Fibroblast of skin of left quadriceps (primary cell): Measurements from ENCODE around the gene RNH1.

Experiments
- DNase-seq, 2 experiments: peaks; one replicate each; pipeline ENCODE4 v3.0.0-alpha.2; 2013; ENCODE audit warnings: low read depth in 2 of 2

Gene RNH1

GRCh38 chr11:499201-500076 lies 7.6 kb downstream of the RNH1 start:
- DNase-seq = no peak

- no peak for DNase-seq
Observed at GRCh38 chr11:498297-499181, 8.5 kb downstream of the RNH1 start.

GRCh38 chr11:497565-498296 lies 9.3 kb downstream of the RNH1 start:
- DNase-seq = no peak

- DNase-seq = no peak
Observed at GRCh38 chr11:496834-497564, 10.0 kb downstream of the RNH1 start.

- no peak for DNase-seq
Observed at GRCh38 chr11:495537-495931, 11.5 kb downstream of the RNH1 start.

GRCh38 chr11:494761-495536 lies 12.1 kb downstream of the RNH1 start:
- DNase-seq = no peak

GRCh38 chr11:492427-493226 lies 14.4 kb downstream of the RNH1 start:
- no peak for DNase-seq

GRCh38 chr11:491358-491757 lies 15.7 kb downstream of the RNH1 start:
- no peak for DNase-seq

GRCh38 chr11:490930-491260 lies 16.1 kb downstream of the RNH1 start:
- DNase-seq = no peak

- no peak for DNase-seq
Observed at GRCh38 chr11:490186-490929, 16.7 kb downstream of the RNH1 start.

- DNase-seq = no peak
Observed at GRCh38 chr11:489610-490185, 17.3 kb downstream of the RNH1 start.

GRCh38 chr11:488992-489391 lies 18.1 kb downstream of the RNH1 start:
- DNase-seq = no peak

GRCh38 chr11:488579-488978 lies 18.5 kb downstream of the RNH1 start:
- DNase-seq = no peak

GRCh38 chr11:488062-488461 lies 19.0 kb downstream of the RNH1 start:
- no peak for DNase-seq

GRCh38 chr11:487571-488021 lies 19.4 kb downstream of the RNH1 start:
- no peak for DNase-seq

GRCh38 chr11:486189-486588 lies 20.9 kb downstream of the RNH1 start:
- DNase-seq = no peak

- no peak for DNase-seq
Observed at GRCh38 chr11:484616-485015, 22.4 kb downstream of the RNH1 start.

GRCh38 chr11:479311-479710 lies 27.7 kb downstream of the RNH1 start:
- no peak for DNase-seq
